Caki2 (cell line): Measurements from ENCODE around the gene ZC2HC1B. TPM values are rescaled to one million over a fixed set of nuclear protein-coding genes. Genes with fewer than 3 reads are reported as not detected.
"Not testable (repeated sequence)": the region's sequence is repeated elsewhere in the genome, so short reads cannot be mapped to it uniquely, and the experiment has no call there.

Experiments used
- DNase-seq: peaks from one replicate; pipeline ENCODE4 v3.0.0-alpha.2; 2015; ENCODE audit warnings: low read depth
- in situ Hi-C: cut with HindIII; loops from 2 replicates; pipeline ENCODE4 v1.10.0; 2016; ENCODE audit warnings: low sequenced_read_pairs, low pct_unique_long_range_greater_than_20kb, mixed read lengths
- total RNA-seq: library from RNA; depleted of rRNA; stranded (reverse); fragments of >200 nt; shearing (Covaris generic); gene quantifications from 2 replicates; pipeline ENCODE4 v1.2.3, GENCODE V29; 2014; ENCODE audit warnings: low replicate concordance

The ZC2HC1B gene
- total RNA-seq, 1 experiment from 2014 or later = not detected

DNA sequence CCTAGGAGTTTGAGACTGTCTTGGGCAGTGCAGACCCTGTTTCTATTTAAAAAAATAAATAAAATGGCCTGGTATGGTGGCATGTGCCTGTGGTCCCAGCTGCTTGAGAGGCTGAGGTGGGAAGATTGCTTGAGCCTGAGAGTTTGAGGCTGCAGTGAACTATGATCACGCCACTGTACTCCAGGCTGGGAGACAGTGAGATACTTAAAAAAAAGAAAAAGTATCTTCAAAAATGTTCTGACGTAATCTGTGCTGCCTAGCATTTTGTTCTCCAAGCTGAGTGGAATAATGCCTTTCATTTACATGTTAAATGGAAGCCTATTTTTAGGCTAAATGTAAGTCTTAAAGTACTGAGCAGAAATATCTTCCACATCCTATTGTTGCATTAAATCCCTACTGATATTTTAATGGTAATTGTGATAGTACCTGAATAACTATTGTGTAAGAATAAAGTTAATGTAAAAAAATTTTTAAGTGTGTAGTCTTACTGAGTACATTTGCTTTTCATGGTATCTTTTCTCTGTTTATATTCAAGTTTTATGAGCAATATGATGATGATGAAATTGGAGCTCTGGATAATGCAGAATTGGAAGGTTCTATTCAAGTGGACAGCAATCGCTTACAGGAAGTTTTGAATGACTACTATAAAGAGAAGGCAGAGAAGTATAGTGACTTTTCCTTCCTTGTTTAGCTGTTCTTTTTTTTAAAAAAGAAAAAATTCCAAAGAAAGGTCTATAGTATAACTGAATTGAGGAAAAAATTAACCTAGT is 4.2 kb upstream of the ZC2HC1B start:
- no peak for DNase-seq
- in situ Hi-C loops = no loop called here

DNA sequence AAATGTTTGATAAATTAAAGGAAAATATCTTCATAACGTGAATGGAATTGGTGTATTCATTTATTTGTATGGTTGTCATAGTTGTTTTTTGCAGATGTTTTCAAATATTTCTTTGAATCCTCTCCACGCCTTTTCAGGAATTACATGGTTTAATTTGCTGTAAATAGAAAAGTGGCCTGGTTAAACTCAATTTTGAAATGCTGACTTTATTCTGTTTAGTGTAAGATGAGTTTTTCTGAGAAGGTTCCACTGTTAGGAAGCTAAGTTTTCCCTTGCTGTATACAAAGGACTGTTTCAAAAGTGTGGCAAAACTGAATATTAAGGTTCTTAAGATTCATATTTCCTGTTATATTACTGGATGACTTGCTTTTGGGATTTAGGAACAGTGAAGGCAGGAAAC is 503 bp upstream of the ZC2HC1B start:
- no peak for DNase-seq
- in situ Hi-C loops = no loop called here

DNA sequence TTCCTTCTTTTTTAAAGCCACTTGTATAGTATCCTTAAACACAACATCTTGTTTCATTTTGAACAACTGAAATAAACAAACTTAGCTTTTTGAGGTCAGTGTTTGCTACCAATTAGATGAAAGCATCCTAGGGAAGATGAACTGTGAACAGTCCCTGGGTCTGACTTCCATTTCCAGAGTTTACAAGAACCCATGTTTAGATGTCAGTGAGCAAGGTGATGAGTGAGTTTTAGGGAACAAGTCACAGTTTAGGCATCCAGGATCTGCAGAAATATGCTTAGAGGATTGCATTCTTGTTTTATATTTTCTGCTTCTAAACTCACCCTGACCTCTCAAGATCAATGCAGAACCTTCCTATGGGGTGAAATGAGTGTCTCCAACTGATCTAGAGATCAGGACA is 3.0 kb downstream of the ZC2HC1B start:
- no peak for DNase-seq
- in situ Hi-C loops = no loop called here

DNA sequence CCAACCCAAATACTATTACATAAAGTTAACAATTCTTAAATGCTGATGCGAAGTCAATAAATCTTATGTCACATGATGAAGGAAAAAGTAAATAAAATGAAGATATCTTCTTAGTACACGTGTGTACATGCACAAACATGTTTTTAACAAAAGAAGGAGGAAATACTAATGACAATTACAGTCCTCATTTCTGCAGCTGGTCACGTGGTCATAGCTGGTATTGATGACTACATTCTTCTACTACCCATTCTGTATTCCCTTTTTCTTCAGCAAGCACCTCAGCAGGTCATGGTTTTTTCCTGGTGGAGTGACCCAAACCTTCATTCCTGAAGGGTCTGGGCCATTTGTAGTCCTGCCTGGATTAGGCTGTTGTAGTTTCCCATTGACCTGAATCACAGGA is 4.5 kb downstream of the ZC2HC1B start:
- in situ Hi-C loops, DNase-seq: not testable (repeated sequence)

DNA sequence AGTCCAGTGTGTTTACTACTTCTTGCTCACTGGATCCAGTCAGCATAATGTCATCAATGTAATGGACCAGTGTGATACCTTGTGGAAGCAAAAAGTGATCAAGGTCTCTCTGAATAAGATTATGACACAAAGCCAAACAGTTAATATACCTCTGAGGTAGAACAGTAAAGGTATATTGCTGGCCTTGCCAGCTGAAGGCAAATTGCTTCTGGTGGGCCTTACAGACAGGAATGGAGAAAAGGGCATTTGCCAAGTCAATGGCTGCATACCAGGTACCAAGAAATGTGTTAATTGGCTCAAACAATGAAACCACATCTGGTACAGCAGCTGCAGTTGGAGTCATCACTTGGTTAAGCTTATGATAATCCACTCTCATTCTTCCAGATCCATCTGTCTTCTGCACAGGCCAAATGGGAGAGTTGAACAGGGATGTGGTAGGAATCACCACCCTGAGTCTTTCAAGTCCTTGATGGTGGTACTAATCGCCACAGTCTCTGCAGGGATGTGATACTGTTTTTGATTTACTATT is 7.0 kb downstream of the ZC2HC1B start:
- DNase-seq, in situ Hi-C loops: not testable (repeated sequence)

DNA sequence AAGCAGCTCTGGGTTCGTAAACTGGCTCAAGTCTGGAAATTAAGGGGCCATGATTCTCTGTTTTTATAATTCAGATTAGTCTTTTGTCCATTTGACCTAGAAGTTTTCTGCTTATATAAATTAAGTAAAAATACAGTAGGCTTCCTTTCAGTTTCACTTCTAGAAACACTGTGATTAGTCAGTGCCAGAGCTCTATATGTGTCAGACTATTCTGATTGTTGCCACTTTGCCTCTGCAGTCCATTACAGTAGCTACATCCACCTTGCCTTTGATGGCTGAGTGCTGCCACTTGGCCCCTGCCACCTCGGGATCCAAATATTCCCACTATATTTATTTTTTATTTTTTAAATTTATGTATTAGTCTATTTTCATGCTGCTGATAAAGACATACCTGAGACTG is 7.9 kb downstream of the ZC2HC1B start:
- DNase-seq = no peak
- in situ Hi-C loops = no loop called here

DNA sequence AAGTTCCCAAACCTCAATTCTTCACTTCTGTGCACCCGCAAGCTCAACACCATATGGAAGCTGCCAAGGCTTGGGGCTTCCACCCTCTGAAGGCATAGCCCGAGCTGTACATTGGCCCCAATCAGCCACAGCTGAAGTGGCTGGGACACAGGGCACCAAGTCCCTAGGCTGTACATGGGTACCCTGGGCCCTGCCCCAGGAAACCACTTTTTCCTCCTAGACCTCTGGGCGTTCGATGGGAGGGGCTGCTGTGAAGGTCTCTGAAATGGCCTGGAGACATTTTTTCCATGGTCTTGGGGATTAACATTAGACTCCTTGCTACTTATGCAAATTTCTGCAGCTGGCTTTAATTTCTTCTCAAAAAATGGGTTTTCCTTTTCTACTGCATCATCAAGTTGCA is 9.3 kb downstream of the ZC2HC1B start:
- DNase-seq, in situ Hi-C loops: not testable (repeated sequence)

DNA sequence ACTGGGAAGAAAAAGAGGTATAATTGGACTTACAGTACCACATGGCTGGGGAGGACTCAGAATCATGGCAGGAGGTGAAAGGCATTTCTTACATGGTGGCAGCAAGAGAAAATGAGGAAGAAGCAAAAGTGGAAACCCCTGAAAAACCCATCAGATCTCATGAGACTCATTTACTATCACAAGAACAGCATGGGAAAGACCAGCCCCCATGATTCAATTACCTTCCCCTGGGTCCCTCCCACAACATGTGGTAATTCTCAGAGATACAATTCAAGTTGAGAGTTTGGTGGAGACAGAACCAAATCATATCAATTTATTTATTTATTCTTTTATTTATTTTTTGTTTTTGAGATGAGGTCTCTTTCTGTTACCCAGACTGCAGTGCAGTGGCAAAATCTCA is 10.2 kb downstream of the ZC2HC1B start:
- in situ Hi-C loops, DNase-seq: not testable (repeated sequence)

DNA sequence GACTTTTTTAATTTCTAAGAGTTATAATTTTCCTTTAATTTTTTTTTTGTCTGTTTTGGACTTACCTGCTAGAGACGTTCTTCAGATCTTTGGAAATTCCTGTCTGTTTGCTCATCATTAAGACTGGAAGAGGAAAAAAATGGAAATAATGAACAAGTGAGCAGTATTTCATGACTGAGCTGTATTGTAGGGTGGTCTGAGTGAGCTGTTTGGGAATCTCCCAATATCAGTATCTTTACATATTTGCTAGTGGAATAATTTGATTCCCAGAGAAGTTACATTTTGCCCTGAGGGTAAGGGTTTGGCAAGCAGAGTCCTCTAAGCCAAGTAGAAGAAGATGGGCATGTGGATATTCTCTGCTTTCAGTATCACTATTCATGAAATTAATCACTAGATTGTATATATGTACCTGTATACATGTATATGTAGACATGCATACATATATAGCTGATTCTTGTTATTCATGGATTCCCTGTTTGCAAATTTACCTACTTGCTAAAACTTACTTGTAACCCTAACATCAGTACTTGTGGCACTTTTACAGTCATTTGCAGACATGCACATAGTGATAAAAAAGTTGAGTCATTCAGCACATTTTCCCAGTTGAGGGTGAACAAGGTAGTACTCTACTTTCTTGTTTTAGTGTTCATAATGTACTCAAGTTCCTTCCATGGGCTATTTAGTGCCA is 13.5 kb downstream of the ZC2HC1B start:
- in situ Hi-C loops = no loop called here
- DNase-seq = no peak

DNA sequence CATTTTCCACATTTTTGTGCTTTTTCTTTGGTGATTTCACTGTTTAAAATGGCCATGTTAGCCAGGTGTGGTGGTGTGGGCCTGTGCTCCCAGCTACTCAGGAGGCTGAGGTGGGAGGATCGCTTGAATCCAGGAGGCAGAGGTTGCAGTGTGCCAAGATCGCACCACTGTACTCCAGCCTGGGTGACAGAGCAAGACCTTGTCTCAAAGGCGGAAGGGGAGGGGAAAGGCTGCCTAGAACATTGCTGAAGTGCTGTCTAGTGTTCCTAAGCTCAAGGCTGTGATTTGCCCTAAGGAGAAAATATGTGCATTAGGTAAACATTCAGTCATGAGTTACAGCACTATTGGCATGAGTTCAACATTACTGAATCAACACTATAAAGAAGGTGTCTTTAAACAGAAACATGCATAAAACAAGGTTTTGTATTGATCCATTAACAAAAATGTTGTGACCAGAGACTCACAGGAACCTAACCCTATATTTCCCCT is 14.0 kb downstream of the ZC2HC1B start:
- DNase-seq = no peak

DNA sequence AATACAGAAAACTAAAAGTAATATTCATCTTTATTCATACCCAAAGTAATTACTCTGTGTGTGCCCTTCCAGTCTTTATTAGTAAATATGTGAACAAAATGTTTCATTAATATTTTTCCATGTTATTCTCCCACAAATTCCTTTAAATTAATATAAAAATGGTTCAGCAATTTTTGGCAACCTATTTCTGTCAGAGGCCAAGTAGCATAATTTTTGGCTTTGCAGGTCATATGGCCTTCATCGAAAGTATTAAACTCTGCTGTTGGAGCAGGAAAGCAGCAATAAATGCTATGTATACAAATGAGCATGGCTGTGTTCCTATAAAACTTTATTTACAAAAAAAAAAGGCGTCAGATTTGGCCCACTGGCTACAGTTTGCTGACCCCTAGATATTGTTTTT is 16.1 kb downstream of the ZC2HC1B start:
- in situ Hi-C loops = no loop called here
- DNase-seq = no peak

More for the DNA sequence above, 14.0 kb downstream of the ZC2HC1B start:
- in situ Hi-C loops = no loop called here

DNA sequence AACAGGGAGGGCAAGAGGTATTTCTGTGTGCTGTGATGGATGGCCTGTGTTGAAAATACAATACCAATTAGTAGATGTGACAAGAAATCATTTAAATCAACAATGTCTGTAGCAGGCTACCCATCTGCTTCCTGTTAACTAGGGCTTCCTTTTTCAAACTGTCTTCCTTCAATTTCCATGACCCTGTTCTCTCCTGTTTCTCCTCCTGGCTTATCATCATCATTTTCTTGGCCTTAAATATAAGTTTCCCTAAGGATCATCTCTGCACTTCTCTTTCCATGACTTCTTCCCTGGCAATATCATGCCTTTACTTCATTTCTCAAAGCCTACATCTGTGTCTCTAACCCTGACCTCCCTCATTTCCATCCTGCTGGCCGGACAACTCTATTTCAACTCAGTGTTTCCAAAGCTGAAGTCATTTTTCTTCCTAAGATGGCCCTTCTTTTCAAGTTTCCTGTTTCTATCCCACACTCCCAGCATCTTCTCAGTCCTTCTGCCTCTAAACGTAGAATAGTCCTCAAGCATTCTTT is 18.2 kb downstream of the ZC2HC1B start:
- DNase-seq = no peak
- in situ Hi-C loops = no loop called here

DNA sequence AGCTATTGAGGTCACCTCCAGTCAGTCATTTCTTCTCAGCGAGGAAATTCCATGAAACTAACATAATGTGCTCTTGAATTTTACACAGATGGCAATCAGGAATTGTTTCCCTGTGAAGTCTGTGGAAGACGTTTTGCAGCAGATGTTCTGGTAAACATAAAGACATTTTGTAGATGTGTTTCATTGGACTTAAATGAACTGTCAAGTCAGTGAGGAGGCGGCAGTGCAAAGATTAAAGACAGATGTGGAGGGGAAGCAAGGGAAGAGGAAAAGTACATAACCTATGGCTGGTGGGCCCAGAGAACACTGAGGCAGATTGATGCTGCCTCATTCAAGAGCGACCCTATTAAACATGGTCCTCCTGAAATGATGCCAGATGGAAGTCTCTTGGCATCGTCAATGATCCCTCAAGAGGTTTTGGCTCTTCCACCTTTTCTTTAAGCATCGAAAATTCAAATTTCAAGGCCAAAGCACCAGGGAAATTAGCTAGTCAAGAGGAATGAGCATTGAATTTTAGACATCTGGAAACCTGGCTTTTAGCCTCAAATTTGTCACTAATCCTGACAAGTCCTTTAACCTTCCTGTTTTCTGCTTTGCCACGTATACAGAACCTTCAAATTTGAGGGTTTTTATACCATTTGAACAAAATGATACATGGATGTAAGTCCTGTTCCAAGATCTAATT is 20.1 kb downstream of the ZC2HC1B start:
- DNase-seq = no peak
- in situ Hi-C loops = no loop called here

DNA sequence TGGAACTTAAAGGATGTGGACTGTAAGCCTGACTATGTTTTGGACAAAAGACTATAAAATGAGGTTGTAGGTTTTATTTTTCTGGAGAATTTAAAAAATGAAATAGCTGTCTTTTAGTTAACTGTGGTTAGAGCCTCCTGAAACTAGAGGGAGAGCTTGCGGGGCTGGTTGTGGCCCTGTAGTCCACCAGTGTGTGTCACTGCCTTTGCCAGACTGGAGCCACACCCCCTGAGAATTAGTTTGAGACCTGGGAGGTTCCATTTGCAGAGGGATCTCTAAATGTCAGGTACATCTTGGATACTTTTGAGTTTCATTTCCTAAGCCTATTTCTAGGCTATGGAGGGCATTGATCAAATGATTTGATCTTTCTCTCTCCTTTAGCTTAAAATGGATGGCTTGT is 20.8 kb downstream of the ZC2HC1B start:
- in situ Hi-C loops = no loop called here

DNA sequence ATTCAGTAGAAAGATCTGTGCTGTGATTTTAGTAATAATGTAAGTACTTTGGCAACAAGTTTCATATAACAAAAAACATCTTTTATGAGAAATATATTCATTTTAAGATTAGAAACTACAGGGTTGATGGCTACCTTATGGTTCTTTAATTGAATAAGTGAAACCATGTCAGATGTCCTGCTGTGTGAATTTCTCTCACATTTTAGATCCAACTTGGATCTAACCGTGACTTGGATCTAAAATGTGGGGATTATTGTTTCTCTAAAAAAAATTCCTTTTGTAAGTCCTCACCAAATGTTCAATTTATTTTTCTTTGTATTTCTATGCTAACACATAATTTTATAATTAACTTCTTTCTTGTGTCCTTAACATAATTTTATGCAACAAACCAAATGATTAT is 30.4 kb downstream of the ZC2HC1B start:
- no peak for DNase-seq
- in situ Hi-C loops = no loop called here

More for the DNA sequence above, 20.8 kb downstream of the ZC2HC1B start:
- no peak for DNase-seq

DNA sequence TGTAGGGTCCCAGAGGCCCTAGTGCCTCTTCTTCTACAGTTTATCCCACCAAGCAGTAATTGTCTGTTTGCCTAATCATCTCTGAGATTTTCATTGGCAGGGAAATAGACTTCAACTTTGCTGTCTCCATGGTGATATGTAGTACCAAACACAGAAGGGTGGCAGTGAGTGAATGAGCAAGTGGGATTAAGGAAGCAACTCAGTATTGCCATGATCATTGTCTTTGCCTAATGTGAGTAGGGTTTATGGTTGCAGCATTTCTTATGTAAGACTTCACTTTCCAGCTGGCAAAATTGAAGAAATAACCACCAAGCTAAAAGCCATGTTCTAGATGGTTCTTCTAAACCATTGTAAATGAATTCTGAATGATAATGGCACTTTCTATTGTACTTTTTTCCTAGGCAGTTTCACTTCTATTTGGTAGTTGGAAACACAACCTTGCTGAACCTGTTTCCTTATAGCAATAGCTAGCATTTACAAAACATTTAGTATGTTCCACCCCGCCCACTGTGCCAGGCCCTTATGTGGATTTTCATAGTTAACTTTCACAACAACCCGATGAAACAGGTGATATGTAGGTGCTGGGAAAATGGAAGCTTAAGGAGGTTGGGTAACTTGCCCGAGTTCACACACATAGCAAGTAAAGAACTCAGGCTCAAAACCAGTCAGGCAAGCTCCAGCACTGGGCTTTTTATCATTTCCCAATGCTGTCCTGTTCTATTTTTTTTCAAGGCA is 32.0 kb downstream of the ZC2HC1B start:
- in situ Hi-C loops = no loop called here
- no peak for DNase-seq

DNA sequence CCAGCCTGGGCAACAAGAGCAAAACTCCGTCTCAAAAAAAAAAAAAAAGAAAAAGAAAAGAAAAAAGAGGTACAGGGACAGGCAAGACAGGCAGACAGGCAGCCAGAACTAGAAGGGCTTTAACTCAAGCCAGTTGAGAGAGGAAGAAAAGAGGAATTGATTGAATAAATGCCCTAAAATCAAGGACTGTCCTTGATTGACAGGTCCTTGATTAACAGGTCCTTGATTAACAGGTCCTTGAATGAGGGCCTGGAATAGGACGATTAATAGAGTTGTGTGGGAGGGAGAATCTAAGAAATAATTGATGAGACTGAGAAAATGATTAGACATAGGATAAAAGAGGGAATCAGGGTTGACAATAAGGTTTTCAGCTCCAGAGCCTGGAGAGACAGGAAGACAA is 36.1 kb downstream of the ZC2HC1B start:
- in situ Hi-C loops = no loop called here
- no peak for DNase-seq
